ENCODE results near the gene SPINK7. TPM values are rescaled to one million over a fixed set of nuclear protein-coding genes. Genes with fewer than 3 reads are reported as not detected.

Gene SPINK7
- total RNA-seq, 2 donors from 2014 or later, result not detected

GRCh38 chr5:148347706-148348105, 35.5 kb downstream of the SPINK7 start:
- 80 to 89% methylated on average over 1 of the region's 1 CpG for WGBS, 2 experiments (ENCODE audit: insufficient coverage in 1 of 2, insufficient read length in 1 of 2)
- Mint-ChIP-seq H3K9me3 (peaks cover 3% of the 10 kb centered on the region), H3K4me3 (no peak overlapping the region), H3K27me3 (ENCODE audit: insufficient read depth) (peaks cover 3% of the 10 kb centered on the region), H3K4me1 (no peaks in the 10 kb centered on the region), H3K36me3 (ENCODE audit: low read depth) (no peaks in the 10 kb centered on the region), H3K27ac (no peak overlapping the region)
- H3K9ac ChIP-seq (ENCODE audit: extremely low read depth, low read length, poor library complexity, severe bottlenecking), result no peak overlapping the region
- no peak for TF ChIP-seq CTCF (conservative IDR thresholded peaks at IDR 0.05)
- H3K27ac ChIP-seq (ENCODE audit: low read depth, low read length), result no peak overlapping the region
- no peak for DNase-seq
- no peaks in the 10 kb centered on the region for H3K36me3 ChIP-seq (ENCODE audit: control insufficient read depth, insufficient read depth, low read length)
- no peaks in the 10 kb centered on the region for H3K4me1 ChIP-seq (ENCODE audit: control insufficient read depth, insufficient read depth, low read length)
- no peaks in the 10 kb centered on the region for H3K27me3 ChIP-seq (ENCODE audit: control insufficient read depth, insufficient read depth, low read length, poor library complexity, severe bottlenecking)
- H3K9me3 ChIP-seq (ENCODE audit: control insufficient read depth, low read length), result peaks cover 6% of the 10 kb centered on the region
- H3K4me3 ChIP-seq (ENCODE audit: low read length), result no peak overlapping the region

GRCh38 chr5:148352696-148353095, 40.5 kb downstream of the SPINK7 start:
- Mint-ChIP-seq H3K27me3 (ENCODE audit: insufficient read depth) (no peaks in the 10 kb centered on the region), H3K27ac (no peak overlapping the region), H3K36me3 (ENCODE audit: low read depth) (no peaks in the 10 kb centered on the region), H3K9me3 (peaks cover 3% of the 10 kb centered on the region), H3K4me1 (no peaks in the 10 kb centered on the region), H3K4me3 (no peak overlapping the region)
- peaks cover 6% of the 10 kb centered on the region for H3K9me3 ChIP-seq (ENCODE audit: control insufficient read depth, low read length)
- H3K4me1 ChIP-seq (ENCODE audit: control insufficient read depth, insufficient read depth, low read length), result no peaks in the 10 kb centered on the region
- WGBS, 2 experiments (ENCODE audit: insufficient coverage in 1 of 2, insufficient read length in 1 of 2), result 90% methylated on average over 1 of the region's 1 CpG; no CpG with 5 or more reads in 1 of the 2 experiments
- H3K4me3 ChIP-seq (ENCODE audit: low read length), result no peak overlapping the region
- no peaks in the 10 kb centered on the region for H3K36me3 ChIP-seq (ENCODE audit: control insufficient read depth, insufficient read depth, low read length)
- no peaks in the 10 kb centered on the region for H3K27me3 ChIP-seq (ENCODE audit: control insufficient read depth, insufficient read depth, low read length, poor library complexity, severe bottlenecking)
- no peak overlapping the region for H3K27ac ChIP-seq (ENCODE audit: low read depth, low read length)
- TF ChIP-seq CTCF (conservative IDR thresholded peaks at IDR 0.05), result no peak
- H3K9ac ChIP-seq (ENCODE audit: extremely low read depth, low read length, poor library complexity, severe bottlenecking), result no peak overlapping the region
- no peak for DNase-seq

GRCh38 chr5:148353634-148354033, 41.4 kb downstream of the SPINK7 start:
- Mint-ChIP-seq H3K9me3 (peaks cover 3% of the 10 kb centered on the region), H3K36me3 (ENCODE audit: low read depth) (no peaks in the 10 kb centered on the region), H3K4me3 (no peak overlapping the region), H3K27me3 (ENCODE audit: insufficient read depth) (no peaks in the 10 kb centered on the region), H3K27ac (no peak overlapping the region), H3K4me1 (no peaks in the 10 kb centered on the region)
- TF ChIP-seq CTCF (conservative IDR thresholded peaks at IDR 0.05), result no peak
- H3K27ac ChIP-seq (ENCODE audit: low read depth, low read length), result no peak overlapping the region
- DNase-seq, result no peak
- H3K4me1 ChIP-seq (ENCODE audit: control insufficient read depth, insufficient read depth, low read length), result no peaks in the 10 kb centered on the region
- 94% methylated on average over 1 of the region's 2 CpGs; no CpG with 5 or more reads in 1 of the 2 experiments for WGBS, 2 experiments (ENCODE audit: insufficient coverage in 1 of 2, insufficient read length in 1 of 2)
- no peaks in the 10 kb centered on the region for H3K27me3 ChIP-seq (ENCODE audit: control insufficient read depth, insufficient read depth, low read length, poor library complexity, severe bottlenecking)
- no peak overlapping the region for H3K9ac ChIP-seq (ENCODE audit: extremely low read depth, low read length, poor library complexity, severe bottlenecking)
- no peaks in the 10 kb centered on the region for H3K36me3 ChIP-seq (ENCODE audit: control insufficient read depth, insufficient read depth, low read length)
- peaks cover 6% of the 10 kb centered on the region for H3K9me3 ChIP-seq (ENCODE audit: control insufficient read depth, low read length)
- H3K4me3 ChIP-seq (ENCODE audit: low read length), result no peak overlapping the region

All from endodermal cell (in vitro differentiated cells).